ENCODE measurements around the gene GDAP1L1. TPM values are rescaled to one million over a fixed set of nuclear protein-coding genes. Genes with fewer than 3 reads are reported as not detected.

The GDAP1L1 gene
- total RNA-seq, 6 experiments from 2014 or later = not detected

DNA sequence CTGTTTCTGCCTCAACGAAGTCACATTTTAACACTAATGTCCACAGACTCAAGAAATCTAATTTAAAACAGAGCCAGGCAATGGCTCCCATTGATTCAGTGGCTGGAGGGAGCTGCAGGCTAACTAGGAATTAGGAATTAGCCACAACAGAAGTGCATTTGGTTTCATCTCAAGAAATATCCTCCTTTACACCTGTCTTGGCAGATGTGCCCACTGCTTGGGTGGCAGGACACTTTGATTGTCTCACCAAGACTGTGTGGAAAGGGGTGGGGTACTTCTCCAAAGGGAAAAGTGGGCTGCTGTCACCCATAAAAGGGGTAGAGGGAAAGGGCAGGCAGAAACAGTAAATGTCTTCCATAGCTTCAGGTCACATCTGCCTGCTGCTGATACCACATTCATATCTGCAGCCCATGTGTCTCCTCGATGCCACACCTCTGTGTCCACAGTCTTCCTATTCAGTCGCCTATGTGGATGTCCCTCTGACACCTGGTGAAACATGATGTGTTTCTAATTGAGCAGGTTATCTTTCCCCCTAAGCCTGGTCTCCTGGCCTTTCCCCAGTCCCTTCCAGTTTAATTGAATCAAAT, 25.6 kb upstream of the GDAP1L1 start:
- Histone ChIP-seq H3K4me1 (peaks cover 0 to 10% (median 4%) of the 10 kb centered on the region in 4 donors), H3K27ac (no peak overlapping the region), H3K9me3 (no peaks in the 10 kb centered on the region), H3K27me3 (no peaks in the 10 kb centered on the region), H3K4me3 (no peak overlapping the region), H3K36me3 (peaks cover 0 to 2% (median 0%) of the 10 kb centered on the region in 4 donors)
- TF ChIP-seq, protein P1, sequence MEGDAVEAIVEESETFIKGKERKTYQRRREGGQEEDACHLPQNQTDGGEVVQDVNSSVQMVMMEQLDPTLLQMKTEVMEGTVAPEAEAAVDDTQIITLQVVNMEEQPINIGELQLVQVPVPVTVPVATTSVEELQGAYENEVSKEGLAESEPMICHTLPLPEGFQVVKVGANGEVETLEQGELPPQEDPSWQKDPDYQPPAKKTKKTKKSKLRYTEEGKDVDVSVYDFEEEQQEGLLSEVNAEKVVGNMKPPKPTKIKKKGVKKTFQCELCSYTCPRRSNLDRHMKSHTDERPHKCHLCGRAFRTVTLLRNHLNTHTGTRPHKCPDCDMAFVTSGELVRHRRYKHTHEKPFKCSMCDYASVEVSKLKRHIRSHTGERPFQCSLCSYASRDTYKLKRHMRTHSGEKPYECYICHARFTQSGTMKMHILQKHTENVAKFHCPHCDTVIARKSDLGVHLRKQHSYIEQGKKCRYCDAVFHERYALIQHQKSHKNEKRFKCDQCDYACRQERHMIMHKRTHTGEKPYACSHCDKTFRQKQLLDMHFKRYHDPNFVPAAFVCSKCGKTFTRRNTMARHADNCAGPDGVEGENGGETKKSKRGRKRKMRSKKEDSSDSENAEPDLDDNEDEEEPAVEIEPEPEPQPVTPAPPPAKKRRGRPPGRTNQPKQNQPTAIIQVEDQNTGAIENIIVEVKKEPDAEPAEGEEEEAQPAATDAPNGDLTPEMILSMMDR (IDR thresholded peaks at IDR 0.05) = no peak
- no peak for TF ChIP-seq POLR2A (IDR thresholded peaks at IDR 0.05)
- WGBS (ENCODE audit: insufficient coverage, low coverage, low lambda C conversion rate, missing lambda C conversion rate) = 100% methylated on average over 1 of the region's 3 CpGs
- DNase-seq (no peak), ATAC-seq (no peak)
- intact Hi-C loops (cut with DNase I) = loop anchor here in 1 of 2 donors (10.0 kb wide), 1 partner anchor 83 kb away; no protein-coding TSS in a partner anchor

- intact Hi-C loops (cut with DNase I) = loop anchor here in 1 of 2 donors (10.0 kb wide), 1 partner anchor 83 kb away; no protein-coding TSS in a partner anchor
- DNase-seq (no peak), ATAC-seq (no peak)
- H3K36me3 ChIP-seq = no peaks in the 10 kb centered on the region
- no peaks in the 10 kb centered on the region for H3K9me3 ChIP-seq
- no peak overlapping the region for H3K4me3 ChIP-seq
- TF ChIP-seq POLR2A (IDR thresholded peaks at IDR 0.05) = no peak
- TF ChIP-seq, protein P1 (IDR thresholded peaks at IDR 0.05) = no peak
- H3K4me1 ChIP-seq = peaks cover 0 to 10% (median 4%) of the 10 kb centered on the region in 4 donors
- H3K27me3 ChIP-seq = no peaks in the 10 kb centered on the region
- 78% methylated on average over 2 of the region's 5 CpGs for WGBS (ENCODE audit: insufficient coverage, low coverage, low lambda C conversion rate, missing lambda C conversion rate)
- H3K27ac ChIP-seq = no peak overlapping the region
Measured at GRCh38 chr20:44222027-44222426, 25.1 kb upstream of the GDAP1L1 start.

DNA sequence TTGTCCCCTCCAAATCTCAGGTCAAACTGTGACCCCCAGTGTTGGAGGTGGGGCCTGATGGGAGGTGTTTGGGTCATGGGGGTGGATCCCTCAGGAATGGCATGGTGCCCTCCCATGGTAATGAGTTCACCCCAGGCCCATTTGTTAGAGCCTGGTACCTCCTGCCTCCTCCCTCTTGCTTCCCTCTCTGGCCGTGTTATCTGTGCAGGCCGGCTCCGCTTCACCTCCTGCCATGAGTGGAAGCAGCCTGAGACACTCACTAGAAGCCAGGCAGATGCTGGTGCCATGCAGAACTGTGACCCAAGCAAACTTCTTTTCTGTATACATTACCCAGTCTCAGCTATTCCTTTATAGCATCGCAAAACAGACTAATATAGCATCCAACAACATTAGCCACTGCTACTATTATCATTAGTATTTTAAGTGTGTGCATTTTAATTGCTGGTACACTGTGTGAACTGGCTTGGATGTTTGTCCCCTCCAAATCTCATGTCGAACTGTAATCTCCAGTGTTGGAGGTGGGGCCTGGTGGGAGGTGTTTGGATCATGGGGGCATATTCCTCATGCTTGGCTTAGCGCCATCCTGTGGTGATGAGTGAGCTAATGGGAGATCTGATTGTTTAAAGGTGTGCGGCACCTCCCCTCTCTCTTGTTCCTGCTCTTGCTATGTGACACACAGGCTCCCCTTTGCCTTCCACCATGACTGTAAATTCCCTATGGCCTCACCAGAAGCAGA, 24.3 kb upstream of the GDAP1L1 start:
- H3K9me3 ChIP-seq = no peaks in the 10 kb centered on the region
- ATAC-seq (no peak), DNase-seq (no peak)
- TF ChIP-seq, protein P1 (IDR thresholded peaks at IDR 0.05) = no peak
- TF ChIP-seq POLR2A (IDR thresholded peaks at IDR 0.05) = no peak
- H3K4me1 ChIP-seq = peaks cover 0 to 4% (median 2%) of the 10 kb centered on the region in 4 donors
- intact Hi-C loops (cut with DNase I) = loop anchor here in 1 of 2 donors (10.0 kb wide), 1 partner anchor 82 kb away; no protein-coding TSS in a partner anchor
- H3K27me3 ChIP-seq = no peaks in the 10 kb centered on the region
- no peak overlapping the region for H3K27ac ChIP-seq
- H3K36me3 ChIP-seq = no peaks in the 10 kb centered on the region
- H3K4me3 ChIP-seq = no peak overlapping the region
- 64% methylated on average over 4 of the region's 7 CpGs for WGBS (ENCODE audit: insufficient coverage, low coverage, low lambda C conversion rate, missing lambda C conversion rate)

- 84% methylated on average over 5 of the region's 5 CpGs for WGBS (ENCODE audit: insufficient coverage, low coverage, low lambda C conversion rate, missing lambda C conversion rate)
- TF ChIP-seq, protein P1 (IDR thresholded peaks at IDR 0.05) = no peak
- no peak for TF ChIP-seq POLR2A (IDR thresholded peaks at IDR 0.05)
- ATAC-seq = no peak
- DNase-seq = no peak
- Histone ChIP-seq H3K27ac (no peak overlapping the region), H3K27me3 (no peaks in the 10 kb centered on the region), H3K9me3 (no peaks in the 10 kb centered on the region), H3K4me1 (no peaks in the 10 kb centered on the region), H3K36me3 (no peaks in the 10 kb centered on the region), H3K4me3 (no peak overlapping the region)
- intact Hi-C loops (cut with DNase I) = loop anchor here in 1 of 2 donors (10.0 kb wide), 1 partner anchor 81 kb away; no protein-coding TSS in a partner anchor
Measured at GRCh38 chr20:44223721-44224120, 23.4 kb upstream of the GDAP1L1 start.

All from right lobe of liver (tissue), 6 donors.